ENCODE results near the gene MSRB1.
"Not testable (repeated sequence)": the region's sequence is repeated elsewhere in the genome, so short reads cannot be mapped to it uniquely, and the experiment has no call there.

Gene MSRB1

DNA sequence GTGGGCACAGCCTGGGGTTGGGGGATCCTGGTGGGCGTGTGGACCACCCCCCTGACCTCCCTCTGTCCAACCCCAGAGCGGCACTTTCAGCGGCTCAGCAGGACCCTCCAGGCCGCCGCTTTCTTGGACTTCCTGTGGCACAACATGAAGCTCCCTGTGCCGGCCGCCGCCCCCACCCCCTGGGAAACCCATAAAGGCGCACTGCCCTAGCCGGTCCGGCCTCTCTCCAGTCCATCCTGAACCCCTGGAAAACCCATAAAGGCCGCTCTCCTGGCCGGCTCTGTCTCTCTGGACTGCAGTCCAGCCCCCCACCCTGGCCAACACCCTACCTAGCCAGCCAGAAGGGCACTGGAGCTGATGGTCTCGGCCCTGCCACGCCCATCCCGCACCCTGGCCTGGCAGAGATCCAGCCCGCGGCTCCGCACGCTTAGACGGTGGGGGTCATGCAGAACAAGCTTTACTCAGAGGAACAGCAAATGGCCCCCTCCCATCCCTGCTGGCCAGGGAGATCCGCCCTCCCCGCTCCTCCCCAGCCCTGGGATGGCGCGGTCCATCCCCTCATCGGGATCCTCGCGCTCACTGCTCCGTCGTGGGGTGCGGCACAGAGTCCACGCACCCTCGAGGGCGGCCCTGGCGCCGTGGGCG, 35.6 kb upstream of the MSRB1 start:
- no peak for DNase-seq

- DNase-seq, result no peak
These were observed 34.9 kb upstream of the MSRB1 start for GRCh38 chr16:1977875-1978268.

DNA sequence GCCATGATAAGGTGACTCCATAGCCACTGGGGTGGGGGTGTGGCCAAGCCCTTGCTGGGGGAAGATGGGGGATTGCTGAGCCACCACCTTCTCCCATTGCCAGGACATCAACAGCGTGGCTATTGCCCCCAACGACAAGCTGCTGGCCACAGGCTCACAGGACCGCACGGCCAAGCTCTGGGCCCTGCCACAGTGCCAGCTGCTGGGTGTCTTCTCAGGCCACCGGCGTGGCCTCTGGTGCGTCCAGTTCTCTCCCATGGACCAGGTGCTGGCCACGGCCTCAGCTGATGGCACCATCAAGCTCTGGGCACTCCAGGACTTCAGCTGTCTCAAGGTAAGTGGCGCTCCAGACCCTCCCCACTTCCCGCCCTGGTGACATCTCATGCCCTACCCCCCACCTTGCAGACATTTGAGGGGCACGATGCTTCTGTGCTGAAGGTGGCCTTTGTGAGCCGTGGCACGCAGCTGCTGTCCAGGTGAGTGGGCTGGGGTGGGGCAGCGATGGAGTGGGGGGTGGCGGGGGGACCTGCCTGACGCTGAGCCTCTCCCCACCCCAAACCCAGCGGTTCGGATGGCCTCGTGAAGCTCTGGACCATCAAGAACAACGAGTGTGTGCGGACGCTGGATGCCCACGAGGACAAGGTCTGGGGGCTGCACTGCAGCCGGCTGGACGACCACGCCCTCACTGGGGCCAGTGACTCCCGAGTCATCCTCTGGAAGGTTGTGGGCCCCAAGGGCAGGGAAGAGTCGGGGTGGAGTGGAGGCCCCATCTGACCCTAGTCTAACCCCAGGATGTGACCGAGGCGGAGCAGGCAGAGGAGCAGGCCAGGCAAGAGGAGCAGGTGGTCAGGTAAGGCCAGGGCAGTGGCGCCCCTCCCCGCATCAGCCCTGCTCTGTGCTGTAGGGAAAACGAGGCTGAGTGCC, 34.2 kb upstream of the MSRB1 start:
- no peak for DNase-seq

- no peak for DNase-seq
These were observed 33.2 kb upstream of the MSRB1 start for GRCh38 chr16:1976216-1976520.

- DNase-seq, result no peak
These were observed 32.6 kb upstream of the MSRB1 start for GRCh38 chr16:1975432-1976215.

DNA sequence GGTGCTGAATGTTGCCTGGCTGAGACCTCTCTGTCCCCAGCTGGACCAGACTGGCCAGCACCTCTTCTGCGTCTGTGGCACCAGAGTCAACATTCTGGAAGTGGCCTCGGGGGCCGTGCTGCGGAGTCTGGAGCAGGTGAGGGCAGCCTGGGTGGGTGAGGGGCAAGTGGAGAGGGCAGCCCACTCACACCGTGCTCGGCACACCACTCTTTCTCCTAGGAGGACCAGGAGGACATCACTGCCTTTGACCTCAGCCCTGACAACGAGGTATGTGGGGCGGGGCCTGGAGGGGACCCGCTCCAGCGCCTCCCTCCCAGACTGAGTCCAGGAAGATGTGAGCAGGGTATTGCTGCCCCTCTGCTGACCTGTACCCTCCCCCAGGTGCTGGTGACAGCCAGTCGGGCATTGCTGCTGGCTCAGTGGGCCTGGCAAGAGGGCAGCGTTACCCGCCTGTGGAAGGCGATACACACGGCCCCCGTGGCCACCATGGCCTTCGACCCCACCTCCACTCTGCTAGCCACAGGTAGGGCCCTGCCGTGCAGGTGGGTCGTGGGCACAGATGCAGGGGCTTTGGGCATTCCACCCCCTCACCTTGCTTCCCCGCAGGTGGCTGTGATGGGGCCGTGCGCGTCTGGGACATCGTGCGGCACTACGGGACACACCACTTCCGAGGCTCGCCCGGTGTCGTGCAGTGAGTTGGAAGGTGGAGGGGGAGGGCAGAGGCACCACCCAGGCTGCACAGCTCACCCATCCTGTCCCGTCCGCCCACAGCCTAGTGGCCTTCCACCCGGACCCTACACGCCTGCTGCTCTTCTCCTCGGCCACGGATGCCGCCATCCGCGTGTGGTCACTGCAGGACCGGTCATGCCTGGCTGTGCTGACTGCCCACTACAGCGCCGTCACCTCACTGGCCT, 31.4 kb upstream of the MSRB1 start:
- DNase-seq, result no peak

DNA sequence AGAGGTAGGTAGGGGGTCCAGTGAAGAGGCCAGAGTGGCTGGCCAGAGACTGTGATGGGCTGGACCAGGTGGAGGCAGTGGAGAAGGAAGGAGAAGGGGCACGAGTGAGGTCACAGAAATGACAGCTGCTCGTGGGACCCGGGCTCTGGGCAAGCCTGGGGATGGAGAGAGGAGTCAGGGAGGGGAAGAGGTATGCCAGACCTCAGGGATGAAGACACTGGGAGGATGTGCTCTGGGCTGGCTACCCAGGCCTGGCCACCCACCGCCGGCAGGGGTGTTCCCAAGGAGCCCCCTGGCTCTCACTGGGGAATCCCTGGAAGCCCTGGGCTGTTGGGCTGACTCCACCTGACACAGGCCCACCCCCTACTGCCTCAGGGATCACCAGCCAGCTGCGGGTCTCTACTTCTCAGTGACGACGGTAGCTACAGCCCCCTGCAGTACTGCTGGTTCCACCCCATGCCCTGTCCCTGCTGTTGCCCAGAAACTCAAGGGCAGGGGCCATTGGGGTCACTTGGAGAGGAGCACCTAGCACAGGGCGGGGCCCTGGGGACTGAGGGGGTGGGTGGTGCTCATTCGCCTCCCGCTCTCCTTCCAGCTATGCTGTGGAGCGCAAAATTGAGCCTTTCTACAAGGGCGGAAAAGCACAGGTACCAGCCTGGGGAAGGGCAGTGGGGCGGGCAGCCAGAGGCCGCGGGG, 30.6 kb upstream of the MSRB1 start:
- no peak for DNase-seq

DNA sequence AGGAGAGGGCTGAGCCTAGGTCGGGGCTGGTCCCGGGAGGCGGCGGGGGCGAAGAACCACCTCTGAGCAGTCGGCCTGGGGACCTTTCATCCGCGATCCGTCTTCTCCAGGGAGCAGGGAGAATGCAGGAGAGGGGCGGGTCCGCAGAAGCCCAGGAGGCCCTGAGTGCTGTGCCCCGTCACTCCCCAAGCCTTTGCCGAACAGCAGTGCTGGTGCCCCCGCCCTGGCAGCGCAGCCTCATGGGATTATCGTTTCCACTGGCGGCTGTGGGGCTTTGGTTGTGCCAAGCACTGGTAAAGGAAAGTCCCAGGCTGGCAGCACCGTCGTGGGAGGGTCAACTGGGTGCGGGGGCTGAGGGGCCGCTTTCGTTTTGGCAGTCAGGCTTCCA, 29.5 kb upstream of the MSRB1 start:
- no peak for DNase-seq

- peak; percentile 56 to 81 for DNase-seq
These were observed 28.9 kb upstream of the MSRB1 start, which contains the start of gene TBL3 for GRCh38 chr16:1971796-1972489. Gene TBL3, plus strand, starts transcription at chr16:1972053. Its CDS starts 112 bp downstream, at chr16:1972165.

GRCh38 chr16:1968146-1968953, 25.4 kb upstream of the MSRB1 start:
- no peak for DNase-seq

DNA sequence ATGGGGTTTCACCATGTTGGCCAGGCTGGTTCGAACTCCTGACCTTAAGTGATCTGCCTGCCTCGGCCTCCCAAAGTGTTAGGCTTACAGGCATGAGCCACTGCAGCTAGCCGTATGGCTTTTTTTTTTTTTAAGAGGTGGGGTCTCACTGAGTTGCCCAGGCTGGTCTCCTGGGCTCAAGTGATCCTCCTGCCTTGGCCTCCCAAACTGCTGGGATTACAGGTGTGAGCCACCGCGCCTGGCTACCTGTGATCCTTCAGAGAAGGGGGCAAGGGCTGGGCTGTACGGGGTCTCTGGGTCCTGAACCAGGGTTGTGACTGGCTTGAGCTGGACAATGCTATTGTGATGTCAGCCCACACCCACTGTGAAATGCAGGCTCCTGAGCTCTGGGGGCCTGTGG, 23.5 kb upstream of the MSRB1 start, which contains the start of gene RNF151:
RNF151 (plus strand) TSS at position 397 of the 400 bp plus-strand sequence. CDS start 26 bp downstream, outside the sequence.
- no peak for DNase-seq

DNA sequence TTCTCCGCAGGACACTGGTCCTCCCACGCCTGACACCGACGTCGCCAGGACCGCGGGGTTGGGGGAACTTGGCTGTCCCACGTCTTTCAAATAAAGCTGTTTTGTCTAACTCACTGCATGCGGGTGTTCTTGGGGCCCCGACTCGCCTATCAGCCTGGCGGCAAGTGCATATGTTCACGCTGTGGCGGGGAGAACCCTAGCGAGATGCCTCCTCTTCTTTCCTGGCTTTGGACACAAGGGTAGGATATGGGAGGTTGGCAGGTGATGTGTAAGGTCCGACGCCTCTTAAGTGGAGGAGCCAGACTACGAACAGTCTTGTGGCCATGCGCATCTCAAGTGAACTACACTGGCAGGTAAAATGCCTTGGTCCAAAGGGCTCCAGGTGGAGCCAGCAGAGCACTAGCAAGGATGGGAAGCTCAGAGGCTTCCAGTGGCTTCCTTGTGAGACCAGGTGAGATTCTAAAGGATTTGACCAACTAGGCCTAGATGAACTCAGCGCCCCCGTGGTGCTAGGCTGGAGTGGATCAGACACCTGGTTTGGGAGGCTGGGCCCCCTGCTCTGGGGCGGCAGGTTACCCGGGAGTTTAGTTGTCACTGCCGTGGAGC, 22.5 kb upstream of the MSRB1 start:
- no peak for DNase-seq

GRCh38 chr16:1964506-1965395, 21.8 kb upstream of the MSRB1 start, which contains the start of gene RPS2:
Gene RPS2, minus strand, starts transcription at chr16:1964826. Its CDS starts 201 bp downstream, at chr16:1964625.
- DNase-seq, result peak; percentile 85 to 94

DNA sequence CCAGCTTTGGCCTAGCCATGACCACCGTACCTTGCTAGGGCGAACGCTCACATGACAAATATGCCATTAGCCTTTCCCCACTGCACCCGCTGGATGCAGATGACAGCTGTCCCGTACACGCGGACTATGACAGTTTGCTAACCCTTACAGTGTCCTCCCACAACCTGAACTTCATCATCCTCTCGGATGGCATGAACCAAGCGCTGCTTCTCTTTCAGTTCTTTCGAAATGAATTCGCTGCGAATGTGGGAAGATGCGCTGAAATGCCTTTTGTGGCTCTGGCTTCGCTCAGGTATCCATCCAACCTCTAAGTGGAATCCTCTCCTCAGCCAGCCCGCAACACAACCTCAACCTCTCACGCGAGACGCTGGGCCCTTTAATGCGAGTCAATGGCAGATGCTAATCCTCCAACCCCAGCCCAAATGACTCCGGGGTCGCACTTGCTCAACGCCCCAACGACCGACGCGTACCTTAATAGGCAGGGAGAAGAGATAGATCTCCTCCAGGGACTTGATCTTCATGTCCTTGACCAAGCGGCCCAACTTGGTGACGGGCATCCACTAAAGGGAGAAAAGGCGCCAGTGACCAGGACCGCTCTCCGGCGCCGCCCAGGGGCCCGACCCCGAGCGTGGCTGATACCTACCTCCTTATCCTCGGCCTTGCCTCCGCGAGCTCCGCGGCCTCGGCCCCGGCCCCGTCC, 21.0 kb upstream of the MSRB1 start:
- no peak for DNase-seq

GRCh38 chr16:1962161-1963153, 19.5 kb upstream of the MSRB1 start:
- DNase-seq, result not testable (repeated sequence)

DNA sequence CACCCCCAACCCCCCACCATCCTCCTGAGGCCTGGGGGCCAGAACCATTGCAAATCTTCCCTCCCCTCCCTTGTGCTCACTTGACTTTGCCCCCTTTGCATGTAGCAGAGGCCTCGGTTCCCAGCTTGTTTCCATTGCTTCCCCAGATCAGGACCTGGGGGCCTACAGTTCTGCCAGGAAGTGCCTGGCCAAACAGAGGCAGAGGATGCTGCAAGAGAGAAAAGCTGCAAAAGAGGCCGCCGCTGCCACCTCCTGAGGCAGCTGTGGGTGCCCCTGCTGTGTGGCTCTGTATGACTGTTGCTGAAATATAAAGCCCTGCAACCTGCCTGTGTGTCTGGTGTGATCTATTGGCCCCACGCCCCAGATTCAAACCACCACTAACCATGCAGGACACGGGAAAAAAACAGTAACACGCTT, 18.7 kb upstream of the MSRB1 start:
- DNase-seq, result no peak
